Heart left ventricle (tissue), 13 donors: ENCODE data around the gene CPNE9.

Experiments
- POLR2A ChIP-seq, 2 donors: fragments of 450-650 bp; IDR thresholded peaks; one replicate each; pipeline ENCODE4 v1.6.1; 2017; ENCODE audit warnings: antibody characterized with exemption in 2 of 2, mild to moderate bottlenecking in 2 of 2, moderate library complexity in 2 of 2
- TF ChIP-seq, protein P1 (sequence below), 12 donors: fragments of 200-600 bp; sonication (generic) in 4 of 12; IDR thresholded peaks; one replicate each; pipeline versions ENCODE4 v1.5.0 to v1.8.0; 2018 to 2022; ENCODE audit warnings: antibody characterized with exemption in 12 of 12, mild to moderate bottlenecking in 5 of 12
- donor health status: ischemic (EF 13 %, LVEDD 7.1; RV severe dilation, severe dysfunction).
- donor health status: DM: no; HTN: yes; CAD: no.
- donor health status: DM: no; HTN: no; CAD: no.
- donor health status: ischemic (EF 25% LVEDD 6.9; RV normal size, moderate dysfunction).
- donor health status: ischemic (EF 25% LVEDD 5.7; RV mildly dilated, moderate dysfunction).
- donor health status: ischemic (EF 35%, LVEDD 5.7; RV mildly dilated, moderate dysfunction).
- donor health status: nonischemic (EF 11% LVEDD 7.7; RV severe dilation, severe dysfunction).
- donor health status: DM: yes; HTN: yes; CAD: no.
- donor health status: PGD.
- donor health status: ischemic (EF 29% LVEDD 5.4; RV normal size, mild dysfunction).
- donor health status: nonischemic (EF 23%, LVEDD 6.1; RV moderate dilation, normal function).

GRCh38 chr3:9666704-9667445, 36.8 kb upstream of the CPNE9 start:
- TF ChIP-seq, protein P1, sequence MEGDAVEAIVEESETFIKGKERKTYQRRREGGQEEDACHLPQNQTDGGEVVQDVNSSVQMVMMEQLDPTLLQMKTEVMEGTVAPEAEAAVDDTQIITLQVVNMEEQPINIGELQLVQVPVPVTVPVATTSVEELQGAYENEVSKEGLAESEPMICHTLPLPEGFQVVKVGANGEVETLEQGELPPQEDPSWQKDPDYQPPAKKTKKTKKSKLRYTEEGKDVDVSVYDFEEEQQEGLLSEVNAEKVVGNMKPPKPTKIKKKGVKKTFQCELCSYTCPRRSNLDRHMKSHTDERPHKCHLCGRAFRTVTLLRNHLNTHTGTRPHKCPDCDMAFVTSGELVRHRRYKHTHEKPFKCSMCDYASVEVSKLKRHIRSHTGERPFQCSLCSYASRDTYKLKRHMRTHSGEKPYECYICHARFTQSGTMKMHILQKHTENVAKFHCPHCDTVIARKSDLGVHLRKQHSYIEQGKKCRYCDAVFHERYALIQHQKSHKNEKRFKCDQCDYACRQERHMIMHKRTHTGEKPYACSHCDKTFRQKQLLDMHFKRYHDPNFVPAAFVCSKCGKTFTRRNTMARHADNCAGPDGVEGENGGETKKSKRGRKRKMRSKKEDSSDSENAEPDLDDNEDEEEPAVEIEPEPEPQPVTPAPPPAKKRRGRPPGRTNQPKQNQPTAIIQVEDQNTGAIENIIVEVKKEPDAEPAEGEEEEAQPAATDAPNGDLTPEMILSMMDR (IDR thresholded peaks at IDR 0.05) = no peak
- TF ChIP-seq POLR2A (IDR thresholded peaks at IDR 0.05) = no peak
